GM18505 (cell line): Measurements from ENCODE around the gene ZFYVE28.

Source experiments
- ATAC-seq: cut with Tn5 transposase; IDR thresholded peaks from one replicate; pipeline ENCODE4 v1.9.1; 2021; ENCODE audit not compliant: unreplicated experiment
- POLR2A ChIP-seq: IDR thresholded peaks from 4 replicates; pipeline ENCODE4 v1.6.1; 2011; ENCODE audit warnings: borderline replicate concordance; ENCODE audit not compliant: insufficient read depth, insufficient read length; ENCODE audit errors: extremely low read depth

The ZFYVE28 gene

GRCh38 chr4:2262145-2262943 is 156.1 kb downstream of the ZFYVE28 start:
- ATAC-seq = peak; percentile 85

DNA sequence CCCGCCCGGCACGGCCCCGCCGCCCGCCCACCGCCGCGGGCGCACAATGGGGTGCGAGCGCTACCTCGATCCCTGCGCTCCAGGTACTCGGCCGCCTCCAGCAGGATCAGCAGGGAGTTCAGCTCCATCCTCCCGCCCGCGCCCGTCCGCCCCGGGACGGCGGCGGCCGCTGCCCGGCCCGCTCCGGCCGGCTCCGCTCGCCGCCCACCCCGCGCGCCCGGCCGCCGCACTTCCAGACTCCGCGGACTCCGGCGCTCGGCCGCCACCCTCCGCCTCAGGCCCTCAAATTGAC is 156.6 kb downstream of the ZFYVE28 start, which contains the start of gene MXD4:
TSS of gene MXD4 (minus strand) at position 257 of the 292 bp plus-strand sequence. CDS start at position 128, 129 bp downstream.
- peak; percentile 6 for ATAC-seq
- TF ChIP-seq POLR2A = no peak

More at GRCh38 chr4:2262145-2262943, 156.1 kb downstream of the ZFYVE28 start:
- TF ChIP-seq POLR2A = peak; percentile 93

DNA sequence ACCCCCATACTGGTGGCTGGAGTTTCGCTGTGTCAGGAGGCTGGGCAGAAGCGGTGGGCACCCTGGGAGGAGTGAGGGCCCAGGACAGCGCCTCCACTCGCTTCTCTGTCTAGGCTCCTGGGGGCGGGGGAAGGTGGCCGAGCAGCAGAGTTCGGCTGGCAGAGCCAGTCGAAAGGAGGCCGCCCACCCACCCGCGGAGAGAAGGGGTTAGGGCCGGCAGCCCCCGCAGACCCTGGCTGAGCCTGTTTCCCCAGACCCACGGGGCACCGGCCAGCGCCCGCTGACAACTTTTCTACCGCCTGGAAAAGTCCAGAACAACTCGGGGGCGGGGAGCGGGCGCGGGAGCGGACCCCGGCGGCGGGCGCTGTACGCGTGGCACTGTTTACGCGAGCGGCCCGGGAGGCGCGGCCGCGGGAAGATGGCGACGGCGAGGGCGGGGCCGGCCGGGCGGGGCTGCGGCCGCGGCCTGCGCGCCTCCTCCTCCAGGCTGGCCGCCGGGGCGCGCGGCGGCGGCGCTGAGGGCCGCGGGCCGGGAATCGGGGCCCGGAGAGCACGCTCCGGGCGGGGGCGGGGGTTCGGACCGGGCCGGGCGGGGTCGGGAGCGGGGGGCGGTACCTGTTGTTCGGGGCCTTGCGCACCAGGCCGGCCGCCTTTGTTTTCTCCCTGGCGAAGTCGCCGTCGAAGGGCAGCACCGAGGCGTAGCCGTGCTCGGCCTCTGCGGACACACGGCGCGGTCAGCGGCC is 157.2 kb downstream of the ZFYVE28 start:
- no peak for TF ChIP-seq POLR2A
- peak; percentile 28 for ATAC-seq

DNA sequence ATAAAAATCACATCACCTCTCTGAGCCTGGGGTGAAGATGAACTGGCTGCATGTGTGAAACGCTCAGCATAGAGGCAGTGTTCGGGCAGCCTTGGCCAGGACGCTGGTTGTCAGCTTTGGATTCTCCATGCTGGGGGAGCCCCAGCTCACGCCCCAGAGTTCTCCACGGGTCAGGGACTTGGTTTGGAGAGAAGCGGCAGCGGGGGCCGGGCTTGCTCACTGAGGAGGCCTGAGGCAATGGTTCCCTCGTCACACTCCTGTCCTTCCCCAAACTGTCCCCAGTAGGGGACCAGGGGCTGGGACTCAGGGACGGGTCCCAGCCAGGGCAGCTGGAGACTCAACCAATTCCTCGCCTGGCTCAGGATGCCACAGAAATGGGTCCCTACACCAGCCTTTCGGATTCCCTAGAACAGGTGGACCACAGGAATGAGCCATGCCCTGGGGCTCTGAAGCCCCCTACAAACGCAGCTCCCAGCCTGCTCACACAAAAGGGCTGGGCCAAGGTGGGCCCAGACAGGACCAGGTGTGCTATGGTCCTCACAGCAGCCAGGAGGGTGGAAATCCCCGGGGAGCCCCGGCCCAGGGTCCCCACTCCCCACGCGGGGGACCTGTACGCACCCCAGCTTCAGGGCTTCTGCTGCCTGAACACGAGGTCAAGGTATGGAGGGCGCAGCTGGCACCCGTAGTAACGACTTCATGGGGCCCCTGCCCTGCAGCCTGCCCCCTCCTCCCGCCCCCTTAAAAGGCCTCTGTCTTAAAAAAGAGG is 157.9 kb downstream of the ZFYVE28 start:
- no peak for TF ChIP-seq POLR2A
- no peak for ATAC-seq

DNA sequence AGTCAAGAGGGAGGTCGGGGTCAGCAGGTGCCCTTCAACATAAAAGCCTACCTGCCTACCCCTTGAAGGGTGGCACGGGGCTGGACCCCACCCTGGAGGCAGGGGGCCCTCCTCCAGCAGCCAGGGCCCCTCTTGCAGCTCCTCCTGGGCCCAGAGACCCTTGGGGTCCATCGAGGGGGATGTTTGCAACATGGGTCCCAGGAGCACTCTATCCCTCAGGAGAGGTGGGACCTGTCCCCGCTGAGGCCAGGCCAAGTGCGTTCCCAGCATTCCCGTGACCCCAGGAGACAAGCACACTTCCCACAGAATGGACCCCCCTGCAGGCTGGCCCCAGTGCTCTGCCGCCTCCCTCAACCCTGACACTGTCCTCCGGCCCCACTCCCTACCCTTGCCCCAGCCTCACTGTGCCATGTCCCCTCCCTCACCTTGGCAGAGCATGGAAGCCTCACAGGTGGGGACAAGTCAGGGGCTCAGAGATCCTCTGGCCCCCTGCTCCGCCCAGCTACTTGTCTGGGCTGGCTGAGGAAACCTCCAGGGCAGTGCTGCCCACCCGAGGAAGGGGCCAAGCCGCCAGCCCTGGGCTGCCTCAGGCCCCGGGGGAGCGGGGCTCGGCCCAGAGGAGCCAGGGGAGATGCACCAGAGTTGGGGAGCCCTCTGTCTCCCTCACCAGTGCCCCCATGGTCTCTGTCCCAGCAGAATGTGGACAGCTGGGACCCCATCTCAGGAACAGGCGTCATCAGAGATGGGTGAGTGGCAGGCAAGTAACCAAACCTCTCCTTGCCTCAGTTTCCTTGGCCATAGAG is 158.7 kb downstream of the ZFYVE28 start:
- no peak for ATAC-seq
- no peak for TF ChIP-seq POLR2A

- no peak for TF ChIP-seq POLR2A
Measured at GRCh38 chr4:2259036-2259540, 159.4 kb downstream of the ZFYVE28 start.

DNA sequence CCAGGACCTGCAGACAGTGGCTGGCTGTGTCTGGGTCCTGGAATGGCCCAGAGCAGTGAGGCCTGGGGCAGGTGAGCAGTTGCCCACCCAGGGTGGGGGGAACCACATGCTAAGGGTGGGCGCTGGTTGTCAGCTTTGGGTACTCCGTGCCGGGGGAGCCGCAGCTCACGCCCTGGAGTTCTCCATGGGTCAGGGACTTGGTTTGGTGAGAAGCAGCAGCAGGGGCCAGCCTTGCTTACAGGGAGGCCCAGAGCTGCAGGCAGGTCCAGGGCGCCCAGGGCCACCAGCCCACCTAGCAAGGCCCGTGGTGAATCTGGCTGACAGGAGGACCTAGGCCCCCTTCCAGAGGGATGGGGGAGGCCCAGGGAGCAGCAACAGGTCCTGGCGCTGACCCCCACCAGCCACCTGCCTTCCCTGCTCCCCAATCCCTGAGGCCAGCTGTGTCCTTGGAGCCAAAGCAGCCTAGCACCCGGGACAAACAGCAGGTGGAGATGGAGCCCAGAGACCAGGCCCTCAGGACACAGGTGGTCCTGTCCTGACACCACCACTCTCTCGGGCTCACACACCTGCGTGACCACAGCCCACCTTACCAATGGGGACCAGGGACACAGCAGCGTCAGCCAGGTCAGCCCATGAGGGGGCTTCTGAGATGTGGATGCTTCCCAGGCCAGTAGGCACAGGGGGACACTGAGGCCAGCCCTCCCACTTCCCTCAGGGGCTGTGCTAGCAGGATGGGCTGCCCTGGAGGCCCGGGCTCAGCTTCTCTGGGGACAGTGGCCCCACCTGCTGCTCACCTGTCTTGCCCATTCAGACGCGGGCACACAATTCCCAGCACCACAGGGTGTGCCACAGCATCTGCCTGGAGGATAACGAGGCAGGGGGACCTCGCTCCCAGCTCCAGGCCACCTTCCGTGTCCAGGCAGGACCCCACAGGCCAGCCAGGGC is 160.1 kb downstream of the ZFYVE28 start:
- no peak for ATAC-seq
- no peak for TF ChIP-seq POLR2A

More at GRCh38 chr4:2259036-2259540, 159.4 kb downstream of the ZFYVE28 start:
- ATAC-seq = no peak

DNA sequence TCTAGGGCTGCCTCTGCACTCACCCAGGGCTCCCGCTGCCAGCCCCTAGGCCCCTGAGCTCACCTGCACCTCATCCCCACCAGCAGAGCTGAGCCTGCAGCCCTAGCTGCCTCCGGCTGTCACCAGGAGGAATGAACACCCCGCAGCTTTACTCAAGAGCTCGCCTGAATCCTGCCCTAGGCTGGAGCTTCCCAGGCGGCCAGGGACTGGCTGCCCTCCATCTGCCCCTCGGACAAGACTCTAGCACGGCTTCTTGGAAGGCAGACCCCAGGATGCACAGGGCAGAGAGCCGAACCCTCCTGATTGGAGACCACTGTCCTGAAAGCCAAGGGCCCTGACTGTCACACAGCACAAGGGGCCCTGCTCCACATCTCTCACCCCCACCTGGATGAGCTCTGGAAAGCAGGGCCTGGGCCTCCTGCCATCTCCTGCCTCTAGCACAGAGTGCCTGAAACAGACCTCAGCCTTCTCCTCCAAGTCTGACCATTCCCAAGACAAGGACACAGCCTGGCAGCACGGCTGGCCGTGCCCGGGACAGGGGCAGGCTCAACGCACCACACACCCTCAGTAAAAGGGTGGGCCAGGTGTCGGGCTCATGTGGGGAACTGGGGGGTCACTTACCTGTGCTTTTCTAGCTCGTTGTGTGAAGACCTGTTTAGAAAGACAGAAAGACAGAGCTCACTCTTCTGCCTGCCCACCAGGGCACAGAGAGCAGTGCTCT is 160.9 kb downstream of the ZFYVE28 start:
- no peak for TF ChIP-seq POLR2A
- no peak for ATAC-seq

- TF ChIP-seq POLR2A = no peak
- no peak for ATAC-seq
Measured at GRCh38 chr4:2256781-2257191, 161.7 kb downstream of the ZFYVE28 start.

- no peak for TF ChIP-seq POLR2A
- no peak for ATAC-seq
Measured at GRCh38 chr4:2256156-2256731, 162.2 kb downstream of the ZFYVE28 start.
